Measurements from ENCODE around the gene FNBP1. TPM values are rescaled to one million over a fixed set of nuclear protein-coding genes. Genes with fewer than 3 reads are reported as not detected.

Gene FNBP1
- total and polyA plus RNA-seq, 3 donors from 2014 or later: 37.9 to 89.2 (median 76.6) TPM

DNA sequence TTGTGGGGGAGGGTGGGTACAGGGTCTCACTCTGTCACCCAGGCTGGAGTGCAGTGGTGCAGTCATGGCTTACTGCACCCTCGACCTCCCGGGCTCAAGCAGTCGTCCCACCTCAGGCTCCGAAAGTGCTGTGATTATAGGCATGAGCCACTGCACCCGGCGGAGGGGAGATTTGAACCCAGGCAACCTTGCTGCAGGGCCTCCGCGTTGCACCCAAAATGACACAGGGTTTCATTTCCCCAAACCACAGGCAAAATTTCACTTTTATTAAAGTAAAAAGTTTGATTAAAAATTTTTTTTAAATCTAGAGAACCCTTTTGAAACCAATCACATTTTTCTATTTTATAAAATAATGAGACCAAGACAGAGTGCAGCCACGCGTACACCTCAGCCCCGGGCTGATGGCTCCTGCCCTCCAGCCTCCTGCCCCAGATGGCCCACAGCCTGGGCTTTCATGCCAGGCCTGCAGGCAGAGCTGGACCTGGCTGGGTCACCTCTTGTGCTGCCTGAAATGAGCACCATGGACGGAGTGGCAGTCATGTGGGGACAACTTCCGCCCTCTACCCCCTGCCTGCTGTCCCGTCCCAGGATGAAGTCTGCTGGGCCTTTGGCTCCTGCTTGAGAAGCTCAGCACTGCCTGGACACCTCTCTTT, 177.2 kb downstream of the FNBP1 start:
- Histone ChIP-seq H3K4me3 (no peak overlapping the region), H3K27me3 (no peaks in the 10 kb centered on the region), H3K27ac (no peak overlapping the region), H3K36me3 (ENCODE audit: low read depth, missing control alignments) (no peaks in the 10 kb centered on the region), H3K9me3 (no peaks in the 10 kb centered on the region), H3K4me1 (no peaks in the 10 kb centered on the region)
- no peak for DNase-seq
- WGBS, 2 donors: 74 to 79% methylated on average over 11 to 14 of the region's 14 CpGs
- no peak for TF ChIP-seq POLR2A (IDR thresholded peaks at IDR 0.05)
- TF ChIP-seq, protein P1, sequence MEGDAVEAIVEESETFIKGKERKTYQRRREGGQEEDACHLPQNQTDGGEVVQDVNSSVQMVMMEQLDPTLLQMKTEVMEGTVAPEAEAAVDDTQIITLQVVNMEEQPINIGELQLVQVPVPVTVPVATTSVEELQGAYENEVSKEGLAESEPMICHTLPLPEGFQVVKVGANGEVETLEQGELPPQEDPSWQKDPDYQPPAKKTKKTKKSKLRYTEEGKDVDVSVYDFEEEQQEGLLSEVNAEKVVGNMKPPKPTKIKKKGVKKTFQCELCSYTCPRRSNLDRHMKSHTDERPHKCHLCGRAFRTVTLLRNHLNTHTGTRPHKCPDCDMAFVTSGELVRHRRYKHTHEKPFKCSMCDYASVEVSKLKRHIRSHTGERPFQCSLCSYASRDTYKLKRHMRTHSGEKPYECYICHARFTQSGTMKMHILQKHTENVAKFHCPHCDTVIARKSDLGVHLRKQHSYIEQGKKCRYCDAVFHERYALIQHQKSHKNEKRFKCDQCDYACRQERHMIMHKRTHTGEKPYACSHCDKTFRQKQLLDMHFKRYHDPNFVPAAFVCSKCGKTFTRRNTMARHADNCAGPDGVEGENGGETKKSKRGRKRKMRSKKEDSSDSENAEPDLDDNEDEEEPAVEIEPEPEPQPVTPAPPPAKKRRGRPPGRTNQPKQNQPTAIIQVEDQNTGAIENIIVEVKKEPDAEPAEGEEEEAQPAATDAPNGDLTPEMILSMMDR (IDR thresholded peaks at IDR 0.05): no peak
- intact Hi-C loops (cut with DNase I; ENCODE audit: low total_unique reads): no loop called here

DNA sequence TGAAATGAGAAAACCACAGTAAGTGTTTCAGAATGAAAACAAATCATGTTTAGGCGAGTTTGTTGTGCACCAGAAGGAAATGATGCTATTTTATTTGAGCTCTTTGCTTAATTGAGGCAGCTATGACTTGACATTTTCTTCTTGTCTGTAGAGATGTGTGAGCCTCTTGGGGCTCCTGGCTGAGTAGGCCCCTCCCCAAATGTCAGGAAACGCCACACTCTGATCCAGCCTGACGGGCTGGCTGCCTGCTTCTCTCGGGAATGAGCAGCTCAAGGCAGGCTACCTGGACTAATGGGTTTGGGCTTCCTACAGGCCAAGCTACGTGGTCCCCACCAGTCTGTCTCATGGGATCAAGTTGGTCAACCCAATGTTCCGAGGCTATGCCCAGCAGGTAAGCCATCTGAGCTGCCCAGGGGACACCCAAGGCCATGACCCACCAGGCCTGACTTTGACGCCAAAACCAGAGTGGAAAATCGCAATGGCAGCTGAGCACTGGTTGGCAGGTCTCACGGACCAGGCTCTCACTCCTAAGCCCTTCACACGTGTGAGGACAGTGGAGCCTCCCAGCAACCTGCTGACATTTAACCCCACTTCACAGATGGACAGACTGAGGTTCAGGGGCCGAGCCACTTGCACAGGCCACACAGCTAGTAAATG, 177.9 kb downstream of the FNBP1 start:
- 61 to 69% methylated on average over 10 to 11 of the region's 11 CpGs for WGBS, 2 donors
- TF ChIP-seq, protein P1 (IDR thresholded peaks at IDR 0.05): no peak
- no peaks in the 10 kb centered on the region for H3K4me1 ChIP-seq
- DNase-seq: no peak
- H3K27ac ChIP-seq: no peak overlapping the region
- H3K9me3 ChIP-seq: no peaks in the 10 kb centered on the region
- no peak overlapping the region for H3K4me3 ChIP-seq
- no peaks in the 10 kb centered on the region for H3K27me3 ChIP-seq
- intact Hi-C loops (cut with DNase I; ENCODE audit: low total_unique reads): no loop called here
- H3K36me3 ChIP-seq (ENCODE audit: low read depth, missing control alignments): no peaks in the 10 kb centered on the region

DNA sequence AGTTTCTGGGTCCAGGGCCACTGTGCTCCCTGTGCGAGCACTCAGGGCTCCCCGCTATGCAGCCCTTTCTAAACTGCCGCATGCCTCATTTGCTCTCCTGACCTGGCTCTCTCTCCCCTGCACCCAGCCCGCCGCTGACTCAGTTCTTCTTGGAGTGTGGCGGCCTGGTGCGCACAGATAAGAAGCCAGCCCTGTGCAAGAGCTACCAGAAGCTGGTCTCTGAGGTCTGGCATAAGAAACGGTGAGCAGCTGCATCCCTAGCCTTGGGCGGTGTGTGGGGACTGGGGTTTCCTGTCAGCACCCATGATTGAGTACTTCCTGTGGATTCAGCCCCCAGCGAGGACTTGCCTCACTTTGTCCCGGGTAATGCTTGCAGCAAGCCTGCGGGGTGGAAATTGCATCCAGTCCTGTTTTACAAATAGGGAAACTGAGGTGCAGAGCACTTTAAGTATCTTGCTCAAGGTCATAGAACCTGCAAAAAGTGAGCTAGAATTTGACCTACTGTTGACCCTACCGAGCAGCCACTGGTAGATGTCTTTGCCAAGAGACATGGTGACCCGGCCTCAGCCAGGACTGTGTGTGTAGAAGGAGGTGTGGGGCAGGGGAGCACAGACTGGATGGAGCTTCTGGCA, 179.8 kb downstream of the FNBP1 start:
- H3K4me3 ChIP-seq: no peak overlapping the region
- H3K9me3 ChIP-seq: no peaks in the 10 kb centered on the region
- H3K27ac ChIP-seq: no peak overlapping the region
- no peaks in the 10 kb centered on the region for H3K4me1 ChIP-seq
- H3K36me3 ChIP-seq (ENCODE audit: low read depth, missing control alignments): no peaks in the 10 kb centered on the region
- H3K27me3 ChIP-seq: no peaks in the 10 kb centered on the region
- TF ChIP-seq POLR2A (IDR thresholded peaks at IDR 0.05): no peak
- TF ChIP-seq, protein P1 (IDR thresholded peaks at IDR 0.05): no peak
- intact Hi-C loops (cut with DNase I; ENCODE audit: low total_unique reads): no loop called here
- no peak for DNase-seq
- WGBS, 2 donors: 74 to 87% methylated on average over 14 of the region's 14 CpGs

DNA sequence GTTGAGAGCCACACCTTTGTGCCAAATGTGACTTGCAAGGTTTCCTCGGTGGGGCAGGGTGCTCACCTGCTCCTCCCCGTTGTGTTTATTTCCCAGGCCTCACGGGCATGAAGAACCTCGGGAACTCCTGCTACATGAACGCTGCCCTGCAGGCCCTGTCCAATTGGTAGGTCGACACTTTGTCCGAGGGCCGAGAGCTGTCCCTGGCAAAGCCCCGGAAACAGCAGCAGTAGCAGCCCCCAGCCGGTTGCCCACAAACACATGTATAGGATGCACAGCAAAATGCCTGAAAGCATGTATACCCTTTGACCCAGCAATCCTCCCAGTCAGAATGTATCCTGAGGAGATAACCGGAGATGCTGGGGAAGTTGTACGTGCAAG, 181.6 kb downstream of the FNBP1 start:
- H3K27ac ChIP-seq: no peak overlapping the region
- no peaks in the 10 kb centered on the region for H3K27me3 ChIP-seq
- no peak overlapping the region for H3K4me3 ChIP-seq
- intact Hi-C loops (cut with DNase I; ENCODE audit: low total_unique reads): no loop called here
- no peak for DNase-seq
- no peaks in the 10 kb centered on the region for H3K36me3 ChIP-seq (ENCODE audit: low read depth, missing control alignments)
- 77 to 94% methylated on average over 10 to 12 of the region's 12 CpGs for WGBS, 2 donors
- no peak for TF ChIP-seq POLR2A (IDR thresholded peaks at IDR 0.05)
- TF ChIP-seq, protein P1 (IDR thresholded peaks at IDR 0.05): no peak
- no peaks in the 10 kb centered on the region for H3K4me1 ChIP-seq
- H3K9me3 ChIP-seq: no peaks in the 10 kb centered on the region
